Measurements from ENCODE around the gene RNF183.

RNF183 gene

GRCh38 chr9:113320051-113320450 lies 16.9 kb upstream of the RNF183 start:
- no peak for DNase-seq (ENCODE audit: low read depth)
- TF ChIP-seq CTCF (IDR thresholded peaks at IDR 0.05; ENCODE audit: low read depth, low read length, missing control alignments) = no peak
- no peak overlapping the region for H3K4me3 ChIP-seq (ENCODE audit: low read depth, low read length)

GRCh38 chr9:113319054-113319453 lies 15.9 kb upstream of the RNF183 start:
- no peak for DNase-seq (ENCODE audit: low read depth)
- H3K4me3 ChIP-seq (ENCODE audit: low read depth, low read length) = no peak overlapping the region
- no peak for TF ChIP-seq CTCF (IDR thresholded peaks at IDR 0.05; ENCODE audit: low read depth, low read length, missing control alignments)

- TF ChIP-seq CTCF (IDR thresholded peaks at IDR 0.05; ENCODE audit: low read depth, low read length, missing control alignments) = no peak
- no peak overlapping the region for H3K4me3 ChIP-seq (ENCODE audit: low read depth, low read length)
- no peak for DNase-seq (ENCODE audit: low read depth)
These were observed 14.6 kb upstream of the RNF183 start for GRCh38 chr9:113317777-113318176.

GRCh38 chr9:113316030-113316429 lies 12.9 kb upstream of the RNF183 start:
- H3K4me3 ChIP-seq (ENCODE audit: low read depth, low read length) = no peak overlapping the region
- TF ChIP-seq CTCF (IDR thresholded peaks at IDR 0.05; ENCODE audit: low read depth, low read length, missing control alignments) = no peak
- DNase-seq (ENCODE audit: low read depth) = no peak

- DNase-seq (ENCODE audit: low read depth) = no peak
- H3K4me3 ChIP-seq (ENCODE audit: low read depth, low read length) = no peak overlapping the region
- no peak for TF ChIP-seq CTCF (IDR thresholded peaks at IDR 0.05; ENCODE audit: low read depth, low read length, missing control alignments)
These were observed 12.1 kb upstream of the RNF183 start for GRCh38 chr9:113315231-113315630.

- TF ChIP-seq CTCF (IDR thresholded peaks at IDR 0.05; ENCODE audit: low read depth, low read length, missing control alignments) = no peak
- H3K4me3 ChIP-seq (ENCODE audit: low read depth, low read length) = no peak overlapping the region
- no peak for DNase-seq (ENCODE audit: low read depth)
These were observed 10.1 kb upstream of the RNF183 start for GRCh38 chr9:113313261-113313660.

GRCh38 chr9:113311961-113312360 lies 8.8 kb upstream of the RNF183 start:
- no peak for DNase-seq (ENCODE audit: low read depth)
- H3K4me3 ChIP-seq (ENCODE audit: low read depth, low read length) = no peak overlapping the region
- TF ChIP-seq CTCF (IDR thresholded peaks at IDR 0.05; ENCODE audit: low read depth, low read length, missing control alignments) = no peak

All from GM12864 (cell line).